IMR-90 (cell line): Measurements from ENCODE around the gene ING2. TPM values are rescaled to one million over a fixed set of nuclear protein-coding genes. Genes with fewer than 3 reads are reported as not detected.

ENCODE experiments used
- ATAC-seq: fragments of 200-7000 bp; cut with Tn5 transposase; 2 replicates; pipeline ENCODE4 v1.9.1; 2020; ENCODE audit warnings: low read depth, mild to moderate bottlenecking, moderate library complexity
- BruUV-seq: library from RNA; stranded (reverse); fragments of 400-500 nt; replicated peaks from 2 replicates; lab custom pipeline; 2021; lab: Mats Ljungman, UMichigan
- CTCF ChIA-PET: fragments of 300-600 bp; formaldehyde crosslinking; extraction: SDS; loops from one replicate; lab custom pipeline; 2021; ENCODE audit warnings: antibody characterized with exemption; lab: Yijun Ruan, JAX
- POLR2A ChIA-PET: fragments of 300-600 bp; sonication (Branson Sonifier 250); formaldehyde crosslinking; loops from one replicate; lab custom pipeline; 2022; ENCODE audit warnings: antibody characterized with exemption; ENCODE audit not compliant: unreplicated experiment; lab: Charles Lee
- DNase-seq: peaks from one replicate; pipeline ENCODE4 v3.0.0; 2013
- H2AFZ ChIP-seq: replicated peaks from 2 replicates; pipeline ENCODE3; 2013; ENCODE audit warnings: low read length, mild to moderate bottlenecking; ENCODE audit not compliant: poor library complexity
- H2AK5ac ChIP-seq: 2 replicates; pipeline ENCODE4 v1.6.1; 2013; ENCODE audit warnings: low read depth, low read length, inconsistent platforms
- H2AK9ac ChIP-seq: replicated peaks from 2 replicates; pipeline ENCODE3; 2013; ENCODE audit warnings: mild to moderate bottlenecking, low read depth, low read length, moderate library complexity; ENCODE audit not compliant: poor library complexity
- H2BK120ac ChIP-seq: 2 replicates; pipeline ENCODE4 v1.6.1; 2013; ENCODE audit warnings: low read depth, low read length, inconsistent platforms
- H2BK15ac ChIP-seq: 3 replicates; pipeline ENCODE4 v1.6.1; 2013; ENCODE audit warnings: low read depth, low read length, inconsistent platforms
- H2BK20ac ChIP-seq: 2 replicates; pipeline ENCODE4 v1.6.1; 2013; ENCODE audit warnings: low read depth, mild to moderate bottlenecking, inconsistent platforms, low read length, moderate library complexity
- H2BK5ac ChIP-seq: 2 replicates; pipeline ENCODE4 v1.6.1; 2013; ENCODE audit warnings: mild to moderate bottlenecking, low read depth, low read length, inconsistent platforms; ENCODE audit not compliant: poor library complexity, severe bottlenecking
- H3K14ac ChIP-seq: replicated peaks from 2 replicates; pipeline ENCODE4 v1.6.1; 2013; ENCODE audit warnings: low read depth, low read length, inconsistent platforms
- H3K18ac ChIP-seq: 2 replicates; pipeline ENCODE4 v1.6.1; 2013; ENCODE audit warnings: low read depth, low read length, control low read depth
- H3K23ac ChIP-seq: 2 replicates; pipeline ENCODE4 v1.6.1; 2013; ENCODE audit warnings: low read depth, low read length, inconsistent platforms
- H3K27ac ChIP-seq: 2 replicates; pipeline ENCODE4 v1.5.1; 2013; ENCODE audit warnings: mild to moderate bottlenecking, control low read depth, low read length; ENCODE audit not compliant: insufficient read depth
- H3K27me3 ChIP-seq: 2 replicates; pipeline ENCODE4 v1.6.1; 2013; ENCODE audit warnings: low read length; ENCODE audit not compliant: control insufficient read depth, insufficient read depth
- H3K36me3 ChIP-seq: 2 replicates; pipeline ENCODE4 v1.6.1; 2013; ENCODE audit warnings: low read length, mixed read lengths; ENCODE audit not compliant: control insufficient read depth, insufficient read depth
- H3K4ac ChIP-seq: 2 replicates; pipeline ENCODE4 v1.6.1; 2013; ENCODE audit warnings: low read depth, low read length, inconsistent platforms
- H3K4me1 ChIP-seq: 2 replicates; pipeline ENCODE4 v1.6.1; 2013; ENCODE audit warnings: low read length, mixed read lengths; ENCODE audit not compliant: control insufficient read depth, insufficient read depth
- H3K4me2 ChIP-seq: 2 replicates; pipeline ENCODE4 v1.6.1; 2013; ENCODE audit warnings: low read depth, mild to moderate bottlenecking, control low read depth, low read length, moderate library complexity
- H3K4me3 ChIP-seq: 2 replicates; pipeline ENCODE4 v1.5.1; 2013; ENCODE audit warnings: low read depth, mild to moderate bottlenecking, control low read depth, low read length, moderate library complexity; ENCODE audit not compliant: insufficient read depth
- H3K56ac ChIP-seq: 2 replicates; pipeline ENCODE4 v1.6.1; 2013; ENCODE audit warnings: low read length, inconsistent platforms; ENCODE audit not compliant: insufficient read depth; ENCODE audit errors: extremely low read depth
- H3K79me1 ChIP-seq, 2 experiments: 2 replicates each; pipeline ENCODE4 v1.6.1; 2013; ENCODE audit warnings: low read length in 2 of 2, inconsistent platforms in 1 of 2, low read depth in 1 of 2
- H3K9ac ChIP-seq: 2 replicates; pipeline ENCODE4 v1.6.1; 2013; ENCODE audit warnings: low read depth, low read length, control low read depth
- H3K9me1 ChIP-seq: 2 replicates; pipeline ENCODE4 v1.6.1; 2013; ENCODE audit warnings: low read length, inconsistent platforms; ENCODE audit not compliant: insufficient read depth
- H3K9me3 ChIP-seq: 2 replicates; pipeline ENCODE4 v1.6.1; 2013; ENCODE audit warnings: low read length; ENCODE audit not compliant: control insufficient read depth, insufficient read depth
- H4K20me1 ChIP-seq: 2 replicates; pipeline ENCODE4 v1.6.1; 2013; ENCODE audit warnings: low read length, inconsistent platforms; ENCODE audit not compliant: insufficient read depth
- H4K5ac ChIP-seq: 2 replicates; pipeline ENCODE4 v1.6.1; 2013; ENCODE audit warnings: mild to moderate bottlenecking, low read depth, low read length, control low read depth
- H4K8ac ChIP-seq, 2 experiments: 2 replicates each; pipeline ENCODE4 v1.6.1; 2013; ENCODE audit warnings: low read depth in 2 of 2, low read length in 2 of 2, control low read depth in 1 of 2, inconsistent platforms in 1 of 2
- H4K91ac ChIP-seq: 2 replicates; pipeline ENCODE4 v1.6.1; 2013; ENCODE audit warnings: low read depth, low read length, inconsistent platforms; ENCODE audit not compliant: insufficient read depth
- BHLHE40 ChIP-seq: fragments of 150-350 bp; IDR thresholded peaks from 2 replicates; pipeline ENCODE4 v1.6.1; 2016; ENCODE audit warnings: mild to moderate bottlenecking, low read depth, low read length
- CEBPB ChIP-seq: IDR thresholded peaks from 2 replicates; pipeline ENCODE4 v1.6.1; 2012; ENCODE audit warnings: low read depth, low read length, improper control_type of control experiment
- CHD1 ChIP-seq: IDR thresholded peaks from 2 replicates; pipeline ENCODE4 v1.6.1; 2012; ENCODE audit warnings: low read depth, low read length, improper control_type of control experiment
- ELK1 ChIP-seq: fragments of 150-350 bp; IDR thresholded peaks from 2 replicates; pipeline ENCODE4 v1.6.1; 2016; ENCODE audit warnings: low read depth, mild to moderate bottlenecking, low read length, moderate library complexity, borderline replicate concordance
- FOS ChIP-seq: fragments of 150-350 bp; IDR thresholded peaks from 2 replicates; pipeline ENCODE4 v1.6.1; 2016; ENCODE audit warnings: low read depth, low read length
- MAFK ChIP-seq: IDR thresholded peaks from 2 replicates; pipeline ENCODE4 v1.6.1; 2012; ENCODE audit warnings: low read depth, low read length, improper control_type of control experiment
- MAZ ChIP-seq: IDR thresholded peaks from 2 replicates; pipeline ENCODE4 v1.6.1; 2012; ENCODE audit warnings: low read depth, mild to moderate bottlenecking, low read length, improper control_type of control experiment, moderate library complexity, borderline replicate concordance
- MXI1 ChIP-seq: IDR thresholded peaks from 2 replicates; pipeline ENCODE4 v1.6.1; 2012; ENCODE audit warnings: low read depth, mild to moderate bottlenecking, low read length, moderate library complexity, borderline replicate concordance
- NFE2L2 ChIP-seq: fragments of 150-350 bp; IDR thresholded peaks from 2 replicates; pipeline ENCODE4 v1.6.1; 2016; ENCODE audit warnings: low read depth, mild to moderate bottlenecking, low read length
- POLR2A ChIP-seq: IDR thresholded peaks from 2 replicates; pipeline ENCODE4 v1.6.1; 2012; ENCODE audit warnings: mild to moderate bottlenecking, low read depth, low read length
- RAD21 ChIP-seq: IDR thresholded peaks from 2 replicates; pipeline ENCODE4 v1.6.1; 2012; ENCODE audit warnings: low read length, improper control_type of control experiment
- RCOR1 ChIP-seq: IDR thresholded peaks from 2 replicates; pipeline ENCODE4 v1.6.1; 2012; ENCODE audit warnings: mild to moderate bottlenecking, low read length, improper control_type of control experiment; ENCODE audit not compliant: insufficient replicate concordance
- RFX5 ChIP-seq: IDR thresholded peaks from 2 replicates; pipeline ENCODE4 v1.8.0; 2012; ENCODE audit warnings: low read depth, mild to moderate bottlenecking, low read length, moderate library complexity
- SMC3 ChIP-seq: fragments of 150-350 bp; IDR thresholded peaks from 2 replicates; pipeline ENCODE4 v1.6.1; 2016; ENCODE audit warnings: low read depth, mild to moderate bottlenecking, antibody characterized with exemption, low read length, moderate library complexity
- WGBS, 2 experiments: methylation state at CpG; one replicate each; pipeline versions ENCODE4 v1.1.5 to v1.1.7; 2013; ENCODE audit warnings: missing lambda C conversion rate in 2 of 2; ENCODE audit not compliant: insufficient read length in 1 of 2; ENCODE audit errors: extremely low coverage in 2 of 2; 5-methylcytosine and 5-hydroxymethylcytosine counted together
- dilution Hi-C: fragments of 300-500 bp; cut with HindIII; formaldehyde crosslinking; loops from one replicate; pipeline ENCODE4 v1.14.3; 2018; ENCODE audit warnings: low sequenced_read_pairs; ENCODE audit not compliant: unreplicated experiment
- in situ Hi-C: fragments of 300-500 bp; cut with MboI; formaldehyde crosslinking; loops from 3 replicates; pipeline ENCODE4 v1.14.3; 2019; ENCODE audit warnings: low sequenced_read_pairs, inconsistent platforms, mixed read lengths
- intact Hi-C: fragments of 100-400 bp; cut with micrococcal nuclease; formaldehyde crosslinking; loops from 2 replicates; pipeline ENCODE4 v1.10.0; 2022
- polyA plus RNA-seq, 3 experiments: library from polyadenylated mRNA; depleted of rRNA; stranded (reverse); fragments of >200 nt; gene quantifications; 2 replicates each; pipeline ENCODE4 v1.2.3, GENCODE V29; 2012; ENCODE audit warnings: low replicate concordance in 1 of 3
- total RNA-seq: library from RNA; depleted of rRNA; stranded (reverse); fragments of >200 nt; gene quantifications from 2 replicates; pipeline ENCODE4 v1.2.3, GENCODE V29; 2012
- TF ChIP-seq, protein P1 (sequence below): conservative IDR thresholded peaks from 2 replicates; pipeline ENCODE4 v1.5.1; 2012; ENCODE audit warnings: mild to moderate bottlenecking, low read depth, low read length, improper control_type of control experiment
- TF ChIP-seq, protein P2 (sequence below): fragments of 150-350 bp; IDR thresholded peaks from 2 replicates; pipeline ENCODE4 v1.6.1; 2017; ENCODE audit warnings: mild to moderate bottlenecking, antibody characterized with exemption, low read length, low read depth

The ING2 gene
- total and polyA plus RNA-seq, 2 of the 4 experiments (the other 2 are of a cell fraction): 2.5 to 9.5 TPM

GRCh38 chr4:183546376-183546775 lies 41.5 kb downstream of the ING2 start:
- no peak overlapping the region for H3K9ac ChIP-seq
- WGBS, 2 experiments: 93% methylated on average over 2 of the region's 6 CpGs; no CpG with 5 or more reads in 1 of the 2 experiments
- POLR2A ChIA-PET: no interaction called here
- DNase-seq (no peak), ATAC-seq (no peak)
- H3K4ac ChIP-seq: no peak overlapping the region
- intact Hi-C loops (no loop called here), in situ Hi-C loops (no loop called here), dilution Hi-C loops (no loop called here)
- H3K9me1 ChIP-seq: no peaks in the 10 kb centered on the region
- no peak overlapping the region for H3K56ac ChIP-seq
- no peak overlapping the region for H2AFZ ChIP-seq
- no peak overlapping the region for H3K27ac ChIP-seq
- no peaks in the 10 kb centered on the region for H3K79me1 ChIP-seq
- no peaks in the 10 kb centered on the region for H4K20me1 ChIP-seq
- H4K8ac ChIP-seq: no peak overlapping the region
- H2AK5ac ChIP-seq: no peak overlapping the region
- no peak overlapping the region for H2BK120ac ChIP-seq
- H3K4me2 ChIP-seq: no peak overlapping the region
- no peak overlapping the region for H2AK9ac ChIP-seq
- no peak overlapping the region for H4K91ac ChIP-seq
- H2BK5ac ChIP-seq: no peak overlapping the region
- peaks cover 4% of the 10 kb centered on the region for H3K9me3 ChIP-seq
- TF ChIP-seq MXI1 (no peak), RCOR1 (no peak), ELK1 (no peak), POLR2A (no peak), FOS (no peak), SMC3 (no peak), MAZ (no peak), MAFK (no peak), BHLHE40 (no peak), NFE2L2 (no peak), RFX5 (no peak), RAD21 (no peak), CHD1 (no peak), CEBPB (no peak)
- TF ChIP-seq, protein P1, sequence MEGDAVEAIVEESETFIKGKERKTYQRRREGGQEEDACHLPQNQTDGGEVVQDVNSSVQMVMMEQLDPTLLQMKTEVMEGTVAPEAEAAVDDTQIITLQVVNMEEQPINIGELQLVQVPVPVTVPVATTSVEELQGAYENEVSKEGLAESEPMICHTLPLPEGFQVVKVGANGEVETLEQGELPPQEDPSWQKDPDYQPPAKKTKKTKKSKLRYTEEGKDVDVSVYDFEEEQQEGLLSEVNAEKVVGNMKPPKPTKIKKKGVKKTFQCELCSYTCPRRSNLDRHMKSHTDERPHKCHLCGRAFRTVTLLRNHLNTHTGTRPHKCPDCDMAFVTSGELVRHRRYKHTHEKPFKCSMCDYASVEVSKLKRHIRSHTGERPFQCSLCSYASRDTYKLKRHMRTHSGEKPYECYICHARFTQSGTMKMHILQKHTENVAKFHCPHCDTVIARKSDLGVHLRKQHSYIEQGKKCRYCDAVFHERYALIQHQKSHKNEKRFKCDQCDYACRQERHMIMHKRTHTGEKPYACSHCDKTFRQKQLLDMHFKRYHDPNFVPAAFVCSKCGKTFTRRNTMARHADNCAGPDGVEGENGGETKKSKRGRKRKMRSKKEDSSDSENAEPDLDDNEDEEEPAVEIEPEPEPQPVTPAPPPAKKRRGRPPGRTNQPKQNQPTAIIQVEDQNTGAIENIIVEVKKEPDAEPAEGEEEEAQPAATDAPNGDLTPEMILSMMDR: no peak
- TF ChIP-seq, protein P2, sequence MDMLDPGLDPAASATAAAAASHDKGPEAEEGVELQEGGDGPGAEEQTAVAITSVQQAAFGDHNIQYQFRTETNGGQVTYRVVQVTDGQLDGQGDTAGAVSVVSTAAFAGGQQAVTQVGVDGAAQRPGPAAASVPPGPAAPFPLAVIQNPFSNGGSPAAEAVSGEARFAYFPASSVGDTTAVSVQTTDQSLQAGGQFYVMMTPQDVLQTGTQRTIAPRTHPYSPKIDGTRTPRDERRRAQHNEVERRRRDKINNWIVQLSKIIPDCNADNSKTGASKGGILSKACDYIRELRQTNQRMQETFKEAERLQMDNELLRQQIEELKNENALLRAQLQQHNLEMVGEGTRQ: no peak
- H3K4me1 ChIP-seq: peaks cover 4% of the 10 kb centered on the region; the same call in 1 of the 2 replicates
- H3K14ac ChIP-seq: no peak overlapping the region
- no peak overlapping the region for H3K23ac ChIP-seq
- no peak overlapping the region for H2BK15ac ChIP-seq
- no peak overlapping the region for H2BK20ac ChIP-seq
- H3K36me3 ChIP-seq: no peaks in the 10 kb centered on the region
- CTCF ChIA-PET: no interaction called here
- no TSS peak for BruUV-seq
- H3K27me3 ChIP-seq: no peaks in the 10 kb centered on the region
- no peak overlapping the region for H4K5ac ChIP-seq
- no peak overlapping the region for H3K18ac ChIP-seq
- no peak overlapping the region for H3K4me3 ChIP-seq
